ENCODE data around the gene CCDC12. TPM values are rescaled to one million over a fixed set of nuclear protein-coding genes. Genes with fewer than 3 reads are reported as not detected.

Gene CCDC12
- total RNA-seq, 1 donor from 2014 or later: 64.3 TPM

GRCh38 chr3:46910166-46910760 is 66.3 kb downstream of the CCDC12 start:
- DNase-seq (ENCODE audit: low spot score, unreplicated experiment): no peak
- peaks cover 2% of the 10 kb centered on the region for H3K36me3 Mint-ChIP-seq (ENCODE audit: insufficient read depth)
- H3K27ac Mint-ChIP-seq: no peak overlapping the region
- no peak overlapping the region for H3K4me3 Mint-ChIP-seq (ENCODE audit: low read depth)
- H3K27me3 Mint-ChIP-seq: peaks cover 4% of the 10 kb centered on the region
- no peak for TF ChIP-seq CTCF (IDR thresholded peaks at IDR 0.05; ENCODE audit: unreplicated experiment)
- H3K9me3 Mint-ChIP-seq (ENCODE audit: low read depth): no peaks in the 10 kb centered on the region
- H3K4me1 Mint-ChIP-seq (ENCODE audit: low read depth): no peaks in the 10 kb centered on the region

GRCh38 chr3:46909535-46910161 is 66.9 kb downstream of the CCDC12 start:
- no peaks in the 10 kb centered on the region for H3K9me3 Mint-ChIP-seq (ENCODE audit: low read depth)
- H3K27me3 Mint-ChIP-seq: peaks cover 4% of the 10 kb centered on the region
- peak; percentile 92 for TF ChIP-seq CTCF (IDR thresholded peaks at IDR 0.05; ENCODE audit: unreplicated experiment)
- H3K4me3 Mint-ChIP-seq (ENCODE audit: low read depth): no peak overlapping the region
- peaks cover 2% of the 10 kb centered on the region for H3K36me3 Mint-ChIP-seq (ENCODE audit: insufficient read depth)
- peak; percentile 78 for DNase-seq (ENCODE audit: low spot score, unreplicated experiment)
- no peaks in the 10 kb centered on the region for H3K4me1 Mint-ChIP-seq (ENCODE audit: low read depth)
- no peak overlapping the region for H3K27ac Mint-ChIP-seq

GRCh38 chr3:46908986-46909534 is 67.5 kb downstream of the CCDC12 start:
- no peak for DNase-seq (ENCODE audit: low spot score, unreplicated experiment)
- Mint-ChIP-seq H3K4me3 (ENCODE audit: low read depth) (no peak overlapping the region), H3K27me3 (peaks cover 4% of the 10 kb centered on the region), H3K36me3 (ENCODE audit: insufficient read depth) (peaks cover 2% of the 10 kb centered on the region), H3K9me3 (ENCODE audit: low read depth) (no peaks in the 10 kb centered on the region), H3K27ac (no peak overlapping the region), H3K4me1 (ENCODE audit: low read depth) (no peaks in the 10 kb centered on the region)
- TF ChIP-seq CTCF (IDR thresholded peaks at IDR 0.05; ENCODE audit: unreplicated experiment): no peak

GRCh38 chr3:46908294-46908985 is 68.1 kb downstream of the CCDC12 start:
- TF ChIP-seq CTCF (IDR thresholded peaks at IDR 0.05; ENCODE audit: unreplicated experiment): no peak
- DNase-seq (ENCODE audit: low spot score, unreplicated experiment): no peak
- H3K4me1 Mint-ChIP-seq (ENCODE audit: low read depth): no peaks in the 10 kb centered on the region
- peaks cover 4% of the 10 kb centered on the region for H3K27me3 Mint-ChIP-seq
- no peak overlapping the region for H3K27ac Mint-ChIP-seq
- no peak overlapping the region for H3K4me3 Mint-ChIP-seq (ENCODE audit: low read depth)
- H3K36me3 Mint-ChIP-seq (ENCODE audit: insufficient read depth): peaks cover 2% of the 10 kb centered on the region
- no peaks in the 10 kb centered on the region for H3K9me3 Mint-ChIP-seq (ENCODE audit: low read depth)

- H3K27me3 Mint-ChIP-seq: peaks cover 4% of the 10 kb centered on the region
- TF ChIP-seq CTCF (IDR thresholded peaks at IDR 0.05; ENCODE audit: unreplicated experiment): no peak
- H3K4me1 Mint-ChIP-seq (ENCODE audit: low read depth): no peaks in the 10 kb centered on the region
- no peak overlapping the region for H3K27ac Mint-ChIP-seq
- no peak for DNase-seq (ENCODE audit: low spot score, unreplicated experiment)
- no peaks in the 10 kb centered on the region for H3K9me3 Mint-ChIP-seq (ENCODE audit: low read depth)
- H3K4me3 Mint-ChIP-seq (ENCODE audit: low read depth): no peak overlapping the region
- peaks cover 2% of the 10 kb centered on the region for H3K36me3 Mint-ChIP-seq (ENCODE audit: insufficient read depth)
These were observed 68.6 kb downstream of the CCDC12 start for GRCh38 chr3:46907960-46908293.

Data from progenitor cell of endocrine pancreas (in vitro differentiated cells).